D721Med (cell line): ENCODE measurements around the gene SLAMF1.
"Not testable (repeated sequence)": the region's sequence is repeated elsewhere in the genome, so short reads cannot be mapped to it uniquely, and the experiment has no call there.

Experiments
- DNase-seq: peaks from one replicate; pipeline ENCODE4 v3.0.0; 2011; ENCODE audit warnings: low spot score; ENCODE audit not compliant: insufficient read length
- FAIRE-seq: peaks from 2 replicates; lab custom pipeline; 2011; peaks lifted over from hg19 to GRCh38; lab: Jason Lieb, UNC
- TF ChIP-seq, protein P1 (sequence below): IDR thresholded peaks from 2 replicates; pipeline ENCODE4 v1.5.1; 2012; ENCODE audit warnings: mild to moderate bottlenecking, control low read depth; ENCODE audit not compliant: insufficient read depth; ENCODE audit errors: missing control alignments

The SLAMF1 gene

DNA sequence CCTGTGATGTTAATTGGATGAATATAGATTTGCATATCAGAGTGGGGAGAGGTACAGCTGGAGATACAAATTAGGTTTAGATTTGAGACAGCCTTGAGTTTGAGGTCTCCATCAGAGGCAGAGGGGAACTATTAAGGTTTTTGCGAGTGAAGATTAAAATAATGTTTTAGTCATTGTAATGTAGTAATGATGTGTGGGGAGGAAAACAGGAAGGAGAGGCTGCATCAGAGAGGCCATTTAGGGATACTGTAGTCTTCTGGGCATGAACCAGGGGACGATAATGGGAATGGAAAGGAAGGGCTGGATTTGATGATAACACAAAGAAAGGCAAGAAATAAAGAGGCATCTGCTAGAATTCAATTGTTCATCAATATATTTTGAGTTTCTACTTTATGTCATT lies 77.0 kb downstream of the SLAMF1 start:
- DNase-seq (no peak), FAIRE-seq (no peak)
- TF ChIP-seq, protein P1, sequence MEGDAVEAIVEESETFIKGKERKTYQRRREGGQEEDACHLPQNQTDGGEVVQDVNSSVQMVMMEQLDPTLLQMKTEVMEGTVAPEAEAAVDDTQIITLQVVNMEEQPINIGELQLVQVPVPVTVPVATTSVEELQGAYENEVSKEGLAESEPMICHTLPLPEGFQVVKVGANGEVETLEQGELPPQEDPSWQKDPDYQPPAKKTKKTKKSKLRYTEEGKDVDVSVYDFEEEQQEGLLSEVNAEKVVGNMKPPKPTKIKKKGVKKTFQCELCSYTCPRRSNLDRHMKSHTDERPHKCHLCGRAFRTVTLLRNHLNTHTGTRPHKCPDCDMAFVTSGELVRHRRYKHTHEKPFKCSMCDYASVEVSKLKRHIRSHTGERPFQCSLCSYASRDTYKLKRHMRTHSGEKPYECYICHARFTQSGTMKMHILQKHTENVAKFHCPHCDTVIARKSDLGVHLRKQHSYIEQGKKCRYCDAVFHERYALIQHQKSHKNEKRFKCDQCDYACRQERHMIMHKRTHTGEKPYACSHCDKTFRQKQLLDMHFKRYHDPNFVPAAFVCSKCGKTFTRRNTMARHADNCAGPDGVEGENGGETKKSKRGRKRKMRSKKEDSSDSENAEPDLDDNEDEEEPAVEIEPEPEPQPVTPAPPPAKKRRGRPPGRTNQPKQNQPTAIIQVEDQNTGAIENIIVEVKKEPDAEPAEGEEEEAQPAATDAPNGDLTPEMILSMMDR: no peak

DNA sequence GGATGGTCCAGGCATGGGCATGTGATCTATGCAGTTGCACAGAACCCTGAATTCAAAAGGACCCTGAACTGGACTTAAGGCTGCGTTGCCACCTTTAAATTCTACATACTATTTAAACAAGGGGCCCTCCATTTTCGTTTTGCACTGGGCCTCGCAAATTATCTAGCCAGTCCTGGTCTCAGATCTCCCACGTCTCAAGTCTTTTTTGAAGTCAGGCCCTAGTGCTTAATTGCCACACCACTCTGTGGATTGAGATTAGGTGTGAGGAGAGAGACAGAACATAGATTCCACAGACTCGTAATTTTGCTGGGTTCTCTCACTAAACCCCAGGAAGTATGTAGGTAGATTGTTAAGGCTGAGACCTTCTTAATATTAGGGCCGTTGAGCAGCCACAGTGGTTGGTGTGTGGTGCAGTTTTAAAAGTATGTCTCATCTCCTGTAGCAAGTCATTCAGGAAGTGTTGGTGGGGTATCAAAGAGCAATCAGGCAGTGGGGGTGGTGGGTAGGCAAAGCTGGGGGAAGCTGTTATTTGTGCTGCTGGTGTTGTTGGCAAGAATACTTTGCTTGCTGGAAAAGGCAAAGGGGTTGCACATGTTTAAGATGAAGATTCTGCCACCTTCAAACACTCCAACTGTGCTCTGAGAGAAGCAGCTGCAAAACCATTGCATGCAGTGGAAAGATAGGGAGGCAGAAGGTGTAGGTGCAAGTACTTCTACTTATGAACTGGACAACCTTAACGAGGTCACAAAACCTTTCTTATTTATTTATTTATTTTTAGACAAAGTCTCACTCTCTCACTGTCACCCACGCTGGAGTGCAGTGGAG lies 78.8 kb downstream of the SLAMF1 start:
- TF ChIP-seq, protein P1: no peak
- DNase-seq: no peak
- no peak for FAIRE-seq

DNA sequence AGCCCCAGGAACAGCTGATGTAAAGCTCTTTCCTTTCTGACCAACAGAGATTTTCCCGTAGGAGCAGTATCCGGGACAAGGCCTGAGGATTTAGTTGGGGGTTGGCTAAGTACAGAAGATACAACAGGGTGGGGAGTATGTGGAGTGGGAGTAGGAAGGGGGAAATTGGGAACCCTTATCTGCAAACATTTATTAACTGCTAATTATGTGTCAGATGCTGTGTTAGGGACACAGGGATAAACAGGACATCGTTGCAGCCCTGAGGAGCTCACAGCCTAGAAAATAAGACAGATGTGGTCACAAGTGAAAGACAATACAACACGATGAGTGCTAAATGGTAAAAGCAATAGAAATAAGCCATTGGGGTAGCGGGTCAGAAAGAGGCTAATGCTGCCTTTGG lies 79.5 kb downstream of the SLAMF1 start:
- TF ChIP-seq, protein P1: no peak
- FAIRE-seq: no peak
- DNase-seq: no peak

DNA sequence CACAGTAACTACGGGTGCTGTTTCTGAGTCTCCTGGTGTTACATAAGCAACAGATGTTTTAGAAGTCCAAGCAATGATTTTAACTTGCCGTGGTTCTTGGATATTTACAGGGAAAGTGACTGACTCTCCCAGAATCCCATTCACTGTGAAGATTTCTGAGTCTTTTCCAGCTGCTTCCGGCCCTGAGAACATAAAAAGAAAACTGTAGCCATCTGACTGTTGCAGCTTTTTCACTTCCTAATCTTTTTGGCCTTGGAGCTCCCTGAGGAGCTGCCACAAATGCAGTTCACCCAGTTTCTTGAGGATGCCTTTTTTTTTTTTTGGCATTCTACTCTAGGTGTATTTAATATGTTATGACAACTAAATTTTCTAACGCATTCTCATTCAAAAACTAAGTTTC lies 81.3 kb downstream of the SLAMF1 start:
- TF ChIP-seq, protein P1: no peak
- FAIRE-seq: no peak

DNA sequence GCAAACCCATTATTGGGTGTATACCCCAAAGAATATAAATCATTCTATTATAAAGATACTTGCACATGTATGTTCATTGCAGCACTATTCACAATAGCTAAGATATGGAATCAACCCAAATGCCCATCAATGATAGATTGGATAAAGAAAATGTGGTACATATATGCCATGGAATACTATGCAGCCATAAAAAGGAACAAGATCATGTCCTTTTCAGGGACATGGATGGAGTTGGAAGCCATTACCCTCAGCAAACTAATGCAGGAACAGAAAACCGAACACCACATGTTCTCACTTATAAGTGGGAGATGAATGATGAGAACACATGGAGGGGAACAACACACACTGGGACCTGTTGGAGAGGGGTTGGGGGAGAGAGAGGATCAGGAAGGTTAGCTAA lies 83.6 kb downstream of the SLAMF1 start:
- not testable (repeated sequence) for DNase-seq, FAIRE-seq

More for the DNA sequence above, 81.3 kb downstream of the SLAMF1 start:
- DNase-seq: no peak

DNA sequence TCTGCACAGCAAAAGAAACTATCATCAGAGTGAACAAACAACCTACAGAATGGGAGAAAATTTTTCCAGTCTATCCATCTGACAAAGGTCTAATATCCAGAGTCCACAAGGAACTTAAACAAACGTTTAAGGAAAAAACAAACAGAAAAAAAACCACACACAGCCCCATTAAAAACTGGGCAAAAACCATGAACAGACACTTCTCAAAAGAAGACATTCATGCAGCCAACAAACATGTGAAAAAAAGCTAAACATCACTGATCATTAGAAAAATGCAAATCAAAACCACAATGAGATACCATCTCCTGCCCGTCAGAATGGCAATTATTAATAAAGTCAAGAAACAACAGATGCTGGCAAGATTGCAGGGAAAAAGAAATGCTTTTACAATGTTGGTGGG lies 84.1 kb downstream of the SLAMF1 start:
- FAIRE-seq, DNase-seq: not testable (repeated sequence)

DNA sequence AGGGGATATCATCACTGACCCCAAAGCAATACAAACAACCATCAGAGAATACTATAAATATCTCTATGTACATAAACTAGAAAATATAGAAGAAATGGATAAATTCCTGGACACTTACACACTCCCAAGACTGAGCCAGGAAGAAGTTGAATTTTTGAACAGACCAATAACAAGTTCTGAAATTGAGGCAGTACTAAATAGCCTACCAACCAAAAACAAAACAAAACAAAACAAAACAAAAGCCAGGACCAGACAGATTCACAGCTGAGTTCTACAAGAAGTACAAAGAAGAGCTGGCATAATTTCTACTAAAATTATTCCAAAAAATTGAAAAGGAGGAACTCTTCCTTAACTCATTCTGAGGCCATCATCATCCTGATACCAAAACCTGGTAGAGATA lies 86.0 kb downstream of the SLAMF1 start:
- TF ChIP-seq, protein P1: no peak
- FAIRE-seq: no peak
- DNase-seq: no peak

DNA sequence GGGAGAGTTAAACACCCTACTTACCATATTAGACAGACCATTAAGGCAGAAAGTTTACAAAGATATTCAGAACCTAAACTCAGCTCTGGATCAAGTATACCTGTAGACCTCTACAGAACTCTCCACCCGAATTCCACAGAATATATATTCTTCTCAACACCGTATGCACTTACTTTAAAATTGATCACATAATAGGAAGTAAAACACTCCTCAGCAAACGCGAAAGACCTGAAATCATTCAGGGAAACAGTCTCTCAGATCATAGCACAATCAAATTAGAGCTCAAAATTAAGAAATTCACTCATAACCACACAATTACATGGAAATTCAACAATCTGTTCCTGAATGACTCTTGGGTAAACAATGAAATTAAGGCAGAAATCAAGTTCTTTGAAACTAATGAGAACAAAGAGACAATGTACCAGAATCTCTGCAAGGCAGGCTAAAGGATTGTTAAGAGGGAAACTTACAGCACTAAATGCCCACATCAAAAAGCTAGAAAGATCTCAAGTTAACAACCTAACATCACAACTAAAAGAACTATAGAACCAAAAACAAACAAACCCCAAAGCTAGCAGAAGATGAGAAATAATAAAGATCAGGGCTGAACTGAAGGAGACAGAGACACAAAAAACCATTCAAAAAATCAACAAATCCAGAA lies 86.7 kb downstream of the SLAMF1 start:
- no peak for FAIRE-seq
- TF ChIP-seq, protein P1: no peak

DNA sequence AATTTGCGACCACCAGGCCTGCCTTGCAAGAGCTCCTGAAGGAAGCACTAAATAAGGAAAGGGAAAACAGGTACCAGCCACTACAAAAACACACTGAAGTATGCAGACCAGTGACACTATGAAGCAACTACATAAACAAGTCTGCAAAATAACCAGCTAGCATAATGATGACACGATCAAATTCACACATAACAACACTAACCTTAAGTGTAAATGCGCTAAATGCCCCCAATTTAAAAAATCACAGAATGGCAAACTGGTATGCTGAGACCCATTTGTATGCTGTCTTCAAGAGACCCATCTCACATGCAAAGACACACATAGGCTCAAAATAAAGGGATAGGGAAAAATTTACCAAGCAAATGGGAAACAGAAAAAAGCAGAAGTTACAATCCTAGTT lies 87.4 kb downstream of the SLAMF1 start:
- FAIRE-seq, DNase-seq: not testable (repeated sequence)

More for the DNA sequence above, 86.7 kb downstream of the SLAMF1 start:
- DNase-seq: no peak
